Hypothalamus (tissue), 51 donors: ENCODE results near the gene LCN10.
"Not testable (repeated sequence)": the region's sequence is repeated elsewhere in the genome, so short reads cannot be mapped to it uniquely, and the experiment has no call there.

Experiments used
- DNase-seq, 51 donors: peaks; one replicate each; lab custom pipeline; 2025; lab: John Stamatoyannopoulos, UW

The LCN10 gene

GRCh38 chr9:136742591-136743391 lies at the start of gene LCN10:
TSS of gene LCN10 (minus strand) at chr9:136742940. CDS start at chr9:136742903, 37 bp downstream.
- no peak for DNase-seq

GRCh38 chr9:136791516-136792276 lies 49.0 kb upstream of the LCN10 start:
- DNase-seq: peak in 19 of 51 donors; percentile 13 to 69 (median 44)

- peak; percentile 79 to 100 (median 100) for DNase-seq
Observed at GRCh38 chr9:136790640-136791515, 48.1 kb upstream of the LCN10 start, which contains the start of gene TMEM141. TSS of gene TMEM141 (plus strand) at chr9:136791344. CDS start at chr9:136791371, 27 bp downstream.

- DNase-seq: no peak
Observed at GRCh38 chr9:136789523-136789937, 46.8 kb upstream of the LCN10 start.

DNA sequence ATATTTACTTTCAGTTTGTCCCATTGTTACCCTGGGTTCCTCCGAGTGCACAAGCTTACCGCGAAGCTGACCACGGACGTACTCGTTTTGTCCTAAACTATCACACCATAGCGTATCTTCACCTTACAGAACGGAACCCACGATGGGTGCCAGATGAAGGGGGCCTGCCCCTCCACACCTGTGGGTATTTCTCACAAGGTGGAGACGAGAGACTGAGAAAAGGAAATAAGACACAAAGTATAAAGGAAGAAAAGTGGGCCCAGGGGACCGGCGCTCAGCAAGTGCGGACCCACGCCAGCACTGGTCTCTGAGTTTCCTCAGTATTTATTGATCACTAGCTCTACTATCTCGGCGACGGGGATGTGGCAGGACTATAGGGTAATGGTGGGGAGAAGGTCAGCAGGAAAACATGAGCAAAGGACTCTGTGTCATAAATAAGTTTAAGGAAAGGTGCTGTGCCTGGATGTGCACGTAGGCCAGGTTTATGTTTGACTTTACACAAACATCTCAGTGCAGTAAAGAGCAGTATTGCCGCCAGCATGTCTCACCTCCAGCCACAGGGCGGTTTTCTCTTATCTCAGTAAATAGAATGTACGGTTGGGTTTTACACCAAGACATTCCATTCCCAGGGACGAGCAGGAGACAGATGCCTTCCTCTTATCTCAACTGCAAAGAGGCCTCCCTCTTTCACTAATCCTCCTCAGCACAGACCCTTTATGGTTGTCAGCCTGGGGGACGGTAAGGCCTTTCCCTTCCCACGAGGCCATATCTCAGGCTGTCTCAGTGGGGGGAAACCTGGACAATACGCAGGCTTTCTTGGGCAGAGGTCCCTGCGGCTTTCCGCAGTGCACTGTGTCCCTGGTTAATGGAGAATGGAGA lies 46.1 kb upstream of the LCN10 start:
- DNase-seq: not testable (repeated sequence)

DNA sequence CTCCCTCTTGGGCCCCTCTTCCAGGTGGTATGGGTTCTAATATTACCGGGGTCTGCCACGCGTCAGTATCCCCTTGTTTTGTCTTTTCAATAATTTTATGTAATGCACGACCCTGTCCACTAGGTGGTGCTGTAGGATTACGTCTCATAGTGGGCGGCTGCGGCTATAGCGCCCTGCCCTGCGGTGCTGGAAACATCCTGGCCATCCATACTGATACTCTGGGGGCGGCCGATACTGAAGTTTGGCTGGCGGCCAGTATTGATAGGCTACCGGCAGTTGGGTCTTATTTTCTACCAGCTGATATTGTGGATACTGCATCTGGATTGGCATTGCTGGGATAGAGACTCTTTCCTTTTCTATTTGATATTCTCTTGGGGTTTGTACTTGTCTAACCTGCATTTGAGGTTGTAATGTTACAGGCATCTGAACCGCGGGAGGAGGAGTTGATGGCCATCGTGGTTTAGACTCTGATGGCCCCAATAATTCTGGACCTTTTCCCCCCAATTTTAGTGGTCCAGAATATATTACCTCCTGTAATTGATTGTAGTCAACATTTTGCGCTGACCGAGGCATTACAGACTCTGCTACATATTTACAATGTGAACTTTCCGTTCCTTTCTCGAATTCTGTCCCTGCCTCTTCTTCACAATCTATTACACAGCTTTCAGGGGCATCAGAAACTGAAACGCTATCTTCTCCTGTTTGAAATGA lies 45.1 kb upstream of the LCN10 start:
- peak in 43 of 51 donors; percentile 16 to 86 (median 40) for DNase-seq

DNA sequence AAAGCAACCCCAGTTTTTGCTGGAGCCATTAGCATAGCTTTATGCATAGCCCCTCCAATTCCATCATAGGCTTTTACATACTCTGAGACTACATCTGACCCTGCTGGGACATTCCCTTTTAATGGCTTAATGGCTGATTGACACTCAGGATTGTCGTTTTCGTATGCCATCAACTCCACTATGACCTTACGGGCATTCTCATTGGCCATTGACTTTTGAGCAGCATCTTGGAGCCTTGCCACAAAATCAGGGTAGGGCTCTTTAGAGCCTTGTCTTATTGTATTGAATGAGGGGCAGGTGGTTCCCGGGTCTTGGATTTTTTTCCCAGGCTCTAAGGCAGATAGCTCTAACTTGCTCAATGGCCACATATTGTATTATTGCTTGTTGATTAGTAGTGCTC lies 44.2 kb upstream of the LCN10 start:
- peak in 1 of 51 donors; percentile 42 for DNase-seq

DNA sequence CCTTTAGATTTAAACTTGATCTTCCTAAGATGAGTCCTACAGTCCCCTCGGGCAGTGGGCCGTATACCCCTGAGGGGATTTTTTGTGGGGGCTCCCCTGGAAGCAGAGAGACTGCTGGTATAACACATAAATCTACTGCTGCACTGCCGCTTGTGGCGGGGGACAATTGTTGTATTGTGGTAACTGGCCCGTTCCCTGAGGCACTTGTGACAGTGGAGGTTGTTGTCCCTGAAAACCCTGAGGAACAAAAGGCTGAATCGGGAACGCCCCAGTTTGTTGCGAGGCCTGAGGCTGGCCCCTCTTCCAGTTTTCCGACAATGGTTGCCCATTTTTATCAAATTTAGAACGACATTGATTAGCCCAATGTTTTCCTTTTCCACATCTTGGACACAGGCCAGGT lies 43.7 kb upstream of the LCN10 start:
- peak in 30 of 51 donors; percentile 11 to 83 (median 44) for DNase-seq

- not testable (repeated sequence) for DNase-seq
Observed at GRCh38 chr9:136785565-136786355, 43.0 kb upstream of the LCN10 start.

- DNase-seq: no peak
Observed at GRCh38 chr9:136784997-136785361, 42.2 kb upstream of the LCN10 start.

DNA sequence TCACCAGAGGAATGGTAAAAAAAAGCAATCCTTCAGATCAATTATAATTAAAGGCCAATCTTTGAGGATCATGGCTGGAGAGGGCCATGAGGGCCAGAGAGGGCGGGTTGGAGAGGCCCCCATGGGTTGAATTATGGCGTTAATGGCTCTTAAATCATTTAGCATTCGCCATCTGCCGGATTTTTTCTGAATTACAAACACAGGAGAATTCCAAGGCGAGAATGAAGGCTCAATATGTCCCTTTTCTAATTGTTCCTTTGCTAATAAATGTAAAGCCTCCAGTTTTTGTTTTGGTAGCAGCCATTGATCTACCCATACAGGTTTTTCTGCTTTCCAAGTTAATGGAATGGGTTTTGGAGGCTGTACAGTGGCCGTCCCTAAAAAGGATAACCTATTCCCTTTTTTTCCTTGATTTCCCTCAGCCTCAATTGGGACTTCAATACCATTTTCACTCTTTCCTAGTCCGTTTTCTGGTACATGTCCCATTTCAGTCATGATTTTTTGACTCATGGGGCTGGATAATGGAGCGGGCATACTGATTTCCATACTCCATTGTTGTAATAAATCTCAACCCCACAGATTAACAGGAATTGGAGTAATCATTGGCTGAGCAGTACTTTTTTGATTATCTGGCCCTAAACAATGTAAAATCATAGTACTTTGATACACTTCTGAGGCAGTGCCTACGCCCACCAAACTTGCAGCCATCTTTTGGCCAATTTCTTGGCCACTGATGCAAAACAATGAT lies 41.7 kb upstream of the LCN10 start:
- peak in 3 of 51 donors; percentile 15 to 35 (median 17) for DNase-seq

DNA sequence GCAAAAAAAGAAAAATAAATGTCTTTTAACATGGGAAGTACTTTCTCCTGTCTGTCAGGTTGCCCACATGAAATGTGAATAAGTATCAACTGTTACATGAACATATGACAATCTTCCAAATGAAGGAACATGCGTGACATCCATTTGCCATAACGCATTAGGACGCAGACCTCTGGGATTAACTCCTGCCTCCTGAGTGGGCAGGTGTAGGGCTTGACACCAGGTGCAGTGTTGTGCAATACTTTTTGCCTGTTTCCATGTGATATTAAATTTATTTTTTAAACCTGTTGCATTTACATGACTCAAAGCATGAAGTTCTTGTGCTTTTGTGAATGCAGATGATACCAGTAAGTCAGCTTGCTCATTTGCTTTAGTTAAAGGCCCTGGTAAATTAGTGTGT lies 39.7 kb upstream of the LCN10 start:
- no peak for DNase-seq

- DNase-seq: no peak
Observed at GRCh38 chr9:136779808-136780207, 37.1 kb upstream of the LCN10 start.

GRCh38 chr9:136777359-136777758 lies 34.6 kb upstream of the LCN10 start:
- no peak for DNase-seq

DNA sequence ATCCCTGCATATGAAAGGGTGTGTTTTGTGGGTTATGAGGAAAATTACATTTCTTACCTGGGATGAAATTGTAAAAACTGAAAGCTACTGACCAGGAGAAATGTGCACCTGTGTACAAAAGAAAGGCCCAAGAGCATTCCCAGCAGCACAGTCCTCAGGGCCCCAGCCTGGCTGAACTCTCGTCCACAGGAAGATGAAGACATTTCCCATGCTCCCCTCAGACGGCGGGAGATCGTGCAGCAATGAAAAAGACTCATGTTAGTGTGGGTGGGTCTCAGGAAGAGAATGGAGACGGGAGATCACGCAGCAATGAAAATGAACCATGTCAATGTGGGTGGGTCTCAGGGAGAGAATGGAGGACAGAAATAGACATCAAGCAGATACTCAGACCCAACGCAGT lies 34.2 kb upstream of the LCN10 start:
- DNase-seq: peak in 1 of 51 donors; percentile 15

DNA sequence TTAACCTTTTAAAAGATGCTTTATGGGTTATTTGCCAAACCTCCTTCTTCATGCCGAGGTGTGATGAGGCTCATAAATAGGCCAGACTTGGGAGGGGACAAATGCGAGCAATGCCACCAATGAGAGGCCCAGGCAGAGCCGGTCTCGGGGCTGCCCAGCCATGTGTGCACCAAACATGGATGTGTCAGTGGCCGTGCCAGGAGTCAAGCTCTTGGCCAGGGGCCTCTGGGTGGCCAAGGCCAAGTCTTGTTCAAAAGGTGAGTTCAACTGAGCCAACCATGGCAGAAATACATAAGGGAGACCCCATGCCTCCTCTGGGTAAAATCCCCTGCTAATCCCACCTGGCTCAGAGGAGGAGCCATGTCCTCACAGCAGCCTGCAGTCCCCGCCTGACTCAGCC lies 32.5 kb upstream of the LCN10 start:
- no peak for DNase-seq

DNA sequence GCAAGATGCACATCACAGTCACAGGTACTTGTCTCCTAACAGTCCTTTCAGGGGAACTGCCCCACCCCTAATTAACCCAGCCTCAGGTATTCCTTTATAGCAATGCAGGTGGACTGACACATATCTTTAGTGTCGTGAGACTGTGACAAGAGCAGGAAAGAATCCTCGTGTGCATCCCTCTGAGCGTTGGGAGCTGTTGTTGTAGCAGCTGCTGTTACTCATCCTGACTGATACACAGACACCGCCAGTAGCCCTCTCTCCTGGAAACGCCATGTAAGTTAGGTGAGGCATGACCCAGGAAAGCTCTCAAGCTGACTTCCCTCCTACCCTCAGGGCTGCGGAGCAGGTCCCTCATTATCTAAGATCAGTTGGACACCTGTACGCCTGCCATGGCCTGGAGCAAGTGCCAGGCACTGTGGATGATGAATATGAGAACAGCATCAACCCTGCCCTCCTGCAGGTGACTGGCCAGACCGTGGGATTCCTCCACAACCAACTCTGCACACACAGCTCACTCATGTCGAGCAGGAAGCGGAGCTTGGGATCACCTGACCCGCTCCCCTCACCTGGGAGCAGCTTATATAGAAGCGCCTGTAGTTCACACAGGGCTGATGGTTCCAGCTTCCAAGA lies 31.8 kb upstream of the LCN10 start:
- DNase-seq: no peak
